Panc1 (cell line): ENCODE data around the gene PDGFRA. TPM values are rescaled to one million over a fixed set of nuclear protein-coding genes. Genes with fewer than 3 reads are reported as not detected.

Experiments
- ATAC-seq: fragments of 200-7000 bp; cut with Tn5 transposase; 2 replicates; pipeline ENCODE4 v1.9.1; 2020; ENCODE audit warnings: mild to moderate bottlenecking, moderate library complexity
- BruUV-seq: library from RNA; stranded (reverse); fragments of 400-500 nt; replicated peaks from 2 replicates; lab custom pipeline; 2021; lab: Mats Ljungman, UMichigan
- CTCF ChIA-PET: fragments of 300-600 bp; sonication (Branson Sonifier 250); formaldehyde crosslinking; loops from one replicate; lab custom pipeline; 2022; ENCODE audit warnings: antibody characterized with exemption; lab: Charles Lee
- POLR2A ChIA-PET: fragments of 300-600 bp; sonication (Branson Sonifier 250); formaldehyde crosslinking; loops from one replicate; lab custom pipeline; 2022; ENCODE audit warnings: antibody characterized with exemption; lab: Charles Lee
- DNase-seq: peaks from one replicate; pipeline ENCODE4 v3.0.0-alpha.2; 2010; ENCODE audit warnings: low read depth, low spot score
- H3K27ac ChIP-seq: 2 replicates; pipeline ENCODE4 v1.5.1; 2011; ENCODE audit warnings: mild to moderate bottlenecking, low read length, inconsistent platforms
- H3K27me3 ChIP-seq: fragments of 200-500 bp; sonication (Bioruptor generic); 2 replicates; pipeline ENCODE4 v1.6.0; 2014; ENCODE audit warnings: low read length, inconsistent platforms; ENCODE audit not compliant: control insufficient read depth, insufficient read depth
- H3K36me3 ChIP-seq: fragments of 200-500 bp; sonication (Bioruptor generic); 2 replicates; pipeline ENCODE4 v1.5.1; 2014; ENCODE audit warnings: inconsistent platforms, mild to moderate bottlenecking, low read length, moderate library complexity; ENCODE audit not compliant: control insufficient read depth, insufficient read depth
- H3K4me1 ChIP-seq: 2 replicates; pipeline ENCODE4 v1.5.1; 2011; ENCODE audit warnings: inconsistent platforms, mild to moderate bottlenecking, low read length, moderate library complexity; ENCODE audit not compliant: control insufficient read depth, insufficient read depth
- H3K4me3 ChIP-seq, 2 experiments: 2 replicates each; pipeline ENCODE4 v1.5.1; 2011 to 2012; ENCODE audit warnings: low read depth in 2 of 2, low read length in 2 of 2, mild to moderate bottlenecking in 2 of 2, inconsistent platforms in 1 of 2, moderate library complexity in 1 of 2
- H3K9me3 ChIP-seq: fragments of 200-500 bp; sonication (Bioruptor generic); 2 replicates; pipeline ENCODE4 v1.5.1; 2014; ENCODE audit warnings: low read depth, mild to moderate bottlenecking, inconsistent platforms, low read length, moderate library complexity; ENCODE audit not compliant: control insufficient read depth, insufficient read depth
- POLR2AphosphoS5 ChIP-seq: IDR thresholded peaks from 2 replicates; pipeline ENCODE4 v1.6.1; 2012; ENCODE audit warnings: mild to moderate bottlenecking, low read depth, low read length, moderate library complexity
- SIN3A ChIP-seq: IDR thresholded peaks from 2 replicates; pipeline ENCODE4 v1.6.1; 2012; ENCODE audit warnings: low read depth, mild to moderate bottlenecking, low read length, moderate library complexity, borderline replicate concordance; ENCODE audit not compliant: insufficient read depth
- TCF7L2 ChIP-seq: IDR thresholded peaks from 2 replicates; pipeline ENCODE4 v1.6.1; 2011; ENCODE audit warnings: mild to moderate bottlenecking, low read depth, low read length, inconsistent platforms
- in situ Hi-C: cut with HindIII; loops from 2 replicates; pipeline ENCODE4 v1.10.0; 2016; ENCODE audit warnings: low sequenced_read_pairs, low pct_unique_long_range_greater_than_20kb
- intact Hi-C: fragments of 100-400 bp; cut with micrococcal nuclease; formaldehyde crosslinking; loops from one replicate; pipeline ENCODE4 v1.10.0; 2022; ENCODE audit not compliant: unreplicated experiment
- total RNA-seq: library from RNA; stranded (reverse); gene quantifications from one replicate; pipeline ENCODE4 v1.2.1, GENCODE V29; 2021; ENCODE audit not compliant: unreplicated experiment
- TF ChIP-seq, protein P1 (sequence below): fragments of 450-650 bp; IDR thresholded peaks from 2 replicates; pipeline ENCODE4 v1.5.1; 2017; ENCODE audit warnings: mild to moderate bottlenecking
- TF ChIP-seq, protein P2 (sequence below), 2 experiments: IDR thresholded peaks; 2 replicates each; pipeline ENCODE4 v1.6.1; 2011 to 2012; ENCODE audit warnings: low read depth in 2 of 2, control low read depth in 1 of 2, low read length in 1 of 2, mild to moderate bottlenecking in 1 of 2, moderate library complexity in 1 of 2; ENCODE audit not compliant: insufficient read depth in 1 of 2

Gene PDGFRA
- total RNA-seq, 1 experiment from 2014 or later, result 0.15 TPM

DNA sequence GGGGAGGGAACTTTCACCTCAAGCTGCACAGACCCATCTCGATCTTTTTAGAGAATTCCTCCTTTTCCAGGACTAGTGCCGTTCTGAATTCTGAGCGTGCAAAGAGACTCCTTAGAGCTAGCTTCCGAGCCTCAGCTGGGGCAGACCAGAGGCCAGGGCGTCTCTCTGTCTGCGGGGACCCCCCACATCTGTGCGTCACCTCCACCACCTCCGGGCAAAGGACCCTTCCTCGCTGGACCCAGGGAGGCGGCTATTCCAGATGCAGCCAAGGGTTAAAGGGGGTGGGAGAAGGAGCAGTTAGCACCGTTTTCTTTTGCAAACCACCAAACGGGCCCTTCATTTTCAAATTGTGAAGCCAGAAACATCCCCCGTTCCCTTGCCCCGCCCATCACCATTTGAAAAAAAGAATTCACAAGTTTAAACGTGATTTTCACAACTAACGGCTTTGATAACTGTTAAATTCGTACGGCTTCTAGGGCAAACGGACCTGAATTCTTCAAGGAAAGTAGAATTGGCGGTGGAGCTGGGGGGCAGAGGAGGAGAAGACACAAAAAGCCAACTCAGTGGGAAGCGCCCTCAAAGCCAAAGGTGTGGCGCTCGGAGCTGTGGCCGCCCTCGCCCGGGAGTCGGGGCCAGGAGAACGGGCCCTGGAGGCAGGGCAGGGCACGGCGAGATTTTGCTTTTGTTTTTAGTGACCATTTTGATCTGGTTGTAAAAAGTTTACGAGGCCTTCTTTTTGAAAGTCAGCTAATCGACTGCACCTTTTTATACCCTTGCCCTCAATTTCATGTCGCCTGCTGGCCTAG is 3.3 kb upstream of the PDGFRA start:
- Histone ChIP-seq H3K9me3 (no peaks in the 10 kb centered on the region), H3K36me3 (no peaks in the 10 kb centered on the region), H3K27me3 (peaks cover 11% of the 10 kb centered on the region; the same call in 1 of the 2 replicates), H3K4me1 (peaks cover 5% of the 10 kb centered on the region; the same call in 1 of the 2 replicates), H3K4me3 (no peak overlapping the region), H3K27ac (no peak overlapping the region)
- ChIA-PET CTCF (interaction anchor here (0.7 kb wide), 1 partner anchor 552 kb away, joined by 4 read pairs; no protein-coding TSS in a partner anchor), POLR2A (no interaction called here)
- intact Hi-C loops, result loop anchor here (2.0 kb wide), 1 partner anchor 323 kb away; no protein-coding TSS in a partner anchor
- ATAC-seq, result no peak
- no peak for TF ChIP-seq POLR2AphosphoS5
- BruUV-seq, result no TSS peak
- no peak for DNase-seq
- in situ Hi-C loops, result no loop called here

DNA sequence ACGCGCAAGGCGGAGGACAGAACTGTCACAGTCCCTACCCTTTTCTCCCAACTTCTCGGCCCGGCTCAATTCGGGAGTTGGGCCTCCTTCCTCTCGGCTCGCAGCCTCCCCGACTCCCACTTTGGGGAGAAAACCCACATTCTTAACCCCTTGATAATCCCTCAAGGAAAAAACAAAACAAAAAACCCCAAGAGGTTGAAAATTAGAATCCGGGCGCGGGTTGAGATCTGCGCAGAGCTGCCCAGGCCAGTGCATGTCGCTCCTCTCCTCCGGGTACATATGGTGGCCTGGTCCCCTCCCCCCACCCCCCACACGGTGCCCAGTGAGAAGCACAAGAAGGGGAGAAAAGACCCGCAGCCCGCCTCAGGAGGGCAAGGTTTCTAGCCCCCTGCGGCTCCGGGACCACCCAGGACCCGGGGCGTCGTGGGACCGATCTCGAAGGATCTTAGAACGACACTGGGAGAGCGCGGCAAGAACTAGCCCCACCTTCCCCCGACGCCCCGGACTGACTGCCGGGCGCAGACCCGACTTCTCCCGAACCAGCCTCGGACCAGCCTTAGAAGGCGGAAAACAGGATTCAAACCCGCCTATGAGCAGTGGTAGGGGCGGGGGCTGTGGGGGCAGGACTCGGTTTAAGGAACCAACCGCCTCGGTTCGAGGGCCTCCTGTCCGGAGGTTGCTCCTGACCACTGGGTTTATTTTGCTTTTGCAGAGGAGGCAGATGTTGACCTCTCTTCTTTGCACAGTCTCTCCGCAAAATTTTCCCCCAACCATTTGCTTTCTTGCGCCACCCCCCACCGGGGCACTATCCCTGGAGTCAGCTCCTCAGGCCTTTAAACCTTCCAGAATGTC is 2.5 kb upstream of the PDGFRA start:
- in situ Hi-C loops (no loop called here), intact Hi-C loops (loop anchor here (2.0 kb wide), 1 partner anchor 324 kb away; no protein-coding TSS in a partner anchor)
- CTCF ChIA-PET, result no interaction called here
- Histone ChIP-seq H3K9me3 (no peaks in the 10 kb centered on the region), H3K27me3 (peaks cover 11% of the 10 kb centered on the region; the same call in 1 of the 2 replicates), H3K4me3 (no peak overlapping the region), H3K4me1 (peaks cover 5% of the 10 kb centered on the region; the same call in 1 of the 2 replicates), H3K36me3 (no peaks in the 10 kb centered on the region), H3K27ac (no peak overlapping the region)
- BruUV-seq, result no TSS peak
- DNase-seq (no peak), ATAC-seq (no peak)
- TF ChIP-seq, protein P1, sequence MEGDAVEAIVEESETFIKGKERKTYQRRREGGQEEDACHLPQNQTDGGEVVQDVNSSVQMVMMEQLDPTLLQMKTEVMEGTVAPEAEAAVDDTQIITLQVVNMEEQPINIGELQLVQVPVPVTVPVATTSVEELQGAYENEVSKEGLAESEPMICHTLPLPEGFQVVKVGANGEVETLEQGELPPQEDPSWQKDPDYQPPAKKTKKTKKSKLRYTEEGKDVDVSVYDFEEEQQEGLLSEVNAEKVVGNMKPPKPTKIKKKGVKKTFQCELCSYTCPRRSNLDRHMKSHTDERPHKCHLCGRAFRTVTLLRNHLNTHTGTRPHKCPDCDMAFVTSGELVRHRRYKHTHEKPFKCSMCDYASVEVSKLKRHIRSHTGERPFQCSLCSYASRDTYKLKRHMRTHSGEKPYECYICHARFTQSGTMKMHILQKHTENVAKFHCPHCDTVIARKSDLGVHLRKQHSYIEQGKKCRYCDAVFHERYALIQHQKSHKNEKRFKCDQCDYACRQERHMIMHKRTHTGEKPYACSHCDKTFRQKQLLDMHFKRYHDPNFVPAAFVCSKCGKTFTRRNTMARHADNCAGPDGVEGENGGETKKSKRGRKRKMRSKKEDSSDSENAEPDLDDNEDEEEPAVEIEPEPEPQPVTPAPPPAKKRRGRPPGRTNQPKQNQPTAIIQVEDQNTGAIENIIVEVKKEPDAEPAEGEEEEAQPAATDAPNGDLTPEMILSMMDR, result no peak
- TF ChIP-seq TCF7L2 (no peak), POLR2AphosphoS5 (no peak), SIN3A (no peak)
- TF ChIP-seq, protein P2, sequence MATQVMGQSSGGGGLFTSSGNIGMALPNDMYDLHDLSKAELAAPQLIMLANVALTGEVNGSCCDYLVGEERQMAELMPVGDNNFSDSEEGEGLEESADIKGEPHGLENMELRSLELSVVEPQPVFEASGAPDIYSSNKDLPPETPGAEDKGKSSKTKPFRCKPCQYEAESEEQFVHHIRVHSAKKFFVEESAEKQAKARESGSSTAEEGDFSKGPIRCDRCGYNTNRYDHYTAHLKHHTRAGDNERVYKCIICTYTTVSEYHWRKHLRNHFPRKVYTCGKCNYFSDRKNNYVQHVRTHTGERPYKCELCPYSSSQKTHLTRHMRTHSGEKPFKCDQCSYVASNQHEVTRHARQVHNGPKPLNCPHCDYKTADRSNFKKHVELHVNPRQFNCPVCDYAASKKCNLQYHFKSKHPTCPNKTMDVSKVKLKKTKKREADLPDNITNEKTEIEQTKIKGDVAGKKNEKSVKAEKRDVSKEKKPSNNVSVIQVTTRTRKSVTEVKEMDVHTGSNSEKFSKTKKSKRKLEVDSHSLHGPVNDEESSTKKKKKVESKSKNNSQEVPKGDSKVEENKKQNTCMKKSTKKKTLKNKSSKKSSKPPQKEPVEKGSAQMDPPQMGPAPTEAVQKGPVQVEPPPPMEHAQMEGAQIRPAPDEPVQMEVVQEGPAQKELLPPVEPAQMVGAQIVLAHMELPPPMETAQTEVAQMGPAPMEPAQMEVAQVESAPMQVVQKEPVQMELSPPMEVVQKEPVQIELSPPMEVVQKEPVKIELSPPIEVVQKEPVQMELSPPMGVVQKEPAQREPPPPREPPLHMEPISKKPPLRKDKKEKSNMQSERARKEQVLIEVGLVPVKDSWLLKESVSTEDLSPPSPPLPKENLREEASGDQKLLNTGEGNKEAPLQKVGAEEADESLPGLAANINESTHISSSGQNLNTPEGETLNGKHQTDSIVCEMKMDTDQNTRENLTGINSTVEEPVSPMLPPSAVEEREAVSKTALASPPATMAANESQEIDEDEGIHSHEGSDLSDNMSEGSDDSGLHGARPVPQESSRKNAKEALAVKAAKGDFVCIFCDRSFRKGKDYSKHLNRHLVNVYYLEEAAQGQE (IDR thresholded peaks at IDR 0.05; ENCODE audit: insufficient read depth in 1 of 2, low read depth in 2 of 2, low read length in 1 of 2), result no peak
- POLR2A ChIA-PET, result no interaction called here
